Prostate gland (tissue), 2 donors: ENCODE data around the gene ZMAT5. TPM values are rescaled to one million over a fixed set of nuclear protein-coding genes. Genes with fewer than 3 reads are reported as not detected.

ENCODE experiments used
- DNase-seq: peaks from one replicate; pipeline ENCODE4 v3.0.0-alpha.2; 2019; ENCODE audit warnings: low spot score
- H3K27ac ChIP-seq, 2 donors: fragments of 200-600 bp; sonication (generic); 2 replicates each; pipeline ENCODE4 v1.5.1; 2017 to 2019
- H3K27me3 ChIP-seq: fragments of 200-600 bp; sonication (generic); replicated peaks from 2 replicates; pipeline ENCODE4 v1.5.1; 2019; ENCODE audit not compliant: insufficient read depth
- H3K36me3 ChIP-seq, 2 donors: fragments of 200-600 bp; sonication (generic); 1 replicate in 1 of 2; 2 replicates in 1 of 2; pipeline versions ENCODE4 v1.5.1 to v1.8.1; 2017 to 2019
- H3K4me1 ChIP-seq: fragments of 200-600 bp; sonication (generic); replicated peaks from 2 replicates; pipeline ENCODE4 v1.5.1; 2019
- H3K4me3 ChIP-seq, 2 donors: fragments of 200-600 bp; sonication (generic); 2 replicates each; pipeline ENCODE4 v1.5.1; 2017 to 2019
- H3K9me3 ChIP-seq: fragments of 200-600 bp; sonication (generic); 2 replicates; pipeline ENCODE4 v1.5.1; 2017
- POLR2A ChIP-seq: fragments of 450-650 bp; IDR thresholded peaks from one replicate; pipeline ENCODE4 v1.6.1; 2016; ENCODE audit warnings: antibody characterized with exemption, mild to moderate bottlenecking
- POLR2AphosphoS5 ChIP-seq: sonication (generic); formaldehyde crosslinking; IDR thresholded peaks from one replicate; pipeline ENCODE4 v1.6.1; 2017; ENCODE audit warnings: antibody characterized with exemption
- WGBS: methylation state at CpG from one replicate; pipeline ENCODE4 v1.1.5; 2018; 5-methylcytosine and 5-hydroxymethylcytosine counted together
- intact Hi-C: fragments of 100-400 bp; cut with DNase I; formaldehyde crosslinking; loops from one replicate; pipeline ENCODE4 v1.14.2; 2022
- total RNA-seq, 2 donors: library from RNA; depleted of rRNA; stranded (reverse); fragments of >200 nt; gene quantifications; one replicate each; pipeline ENCODE4 v1.1.0, GENCODE V29; 2016
- TF ChIP-seq, protein P1 (sequence below), 4 experiments: fragments of 200-600 bp in 2 of 4; fragments of 450-650 bp in 2 of 4; sonication (generic) in 2 of 4; IDR thresholded peaks; 1 replicate in 3 of 4; 2 replicates in 1 of 4; pipeline ENCODE4 v1.5.1; 2016 to 2019; ENCODE audit warnings: antibody characterized with exemption in 4 of 4, mild to moderate bottlenecking in 2 of 4, moderate library complexity in 2 of 4

The ZMAT5 gene
- total RNA-seq, 2 donors from 2014 or later, result 32.9 to 33.5 TPM

- DNase-seq, result no peak
- TF ChIP-seq POLR2A, result no peak
- TF ChIP-seq, protein P1, sequence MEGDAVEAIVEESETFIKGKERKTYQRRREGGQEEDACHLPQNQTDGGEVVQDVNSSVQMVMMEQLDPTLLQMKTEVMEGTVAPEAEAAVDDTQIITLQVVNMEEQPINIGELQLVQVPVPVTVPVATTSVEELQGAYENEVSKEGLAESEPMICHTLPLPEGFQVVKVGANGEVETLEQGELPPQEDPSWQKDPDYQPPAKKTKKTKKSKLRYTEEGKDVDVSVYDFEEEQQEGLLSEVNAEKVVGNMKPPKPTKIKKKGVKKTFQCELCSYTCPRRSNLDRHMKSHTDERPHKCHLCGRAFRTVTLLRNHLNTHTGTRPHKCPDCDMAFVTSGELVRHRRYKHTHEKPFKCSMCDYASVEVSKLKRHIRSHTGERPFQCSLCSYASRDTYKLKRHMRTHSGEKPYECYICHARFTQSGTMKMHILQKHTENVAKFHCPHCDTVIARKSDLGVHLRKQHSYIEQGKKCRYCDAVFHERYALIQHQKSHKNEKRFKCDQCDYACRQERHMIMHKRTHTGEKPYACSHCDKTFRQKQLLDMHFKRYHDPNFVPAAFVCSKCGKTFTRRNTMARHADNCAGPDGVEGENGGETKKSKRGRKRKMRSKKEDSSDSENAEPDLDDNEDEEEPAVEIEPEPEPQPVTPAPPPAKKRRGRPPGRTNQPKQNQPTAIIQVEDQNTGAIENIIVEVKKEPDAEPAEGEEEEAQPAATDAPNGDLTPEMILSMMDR (IDR thresholded peaks at IDR 0.05), result no peak
- no peak for TF ChIP-seq POLR2AphosphoS5
- 55% methylated on average over 9 of the region's 9 CpGs for WGBS
- H3K4me1 ChIP-seq, result peaks cover 3% of the 10 kb centered on the region
- no peaks in the 10 kb centered on the region for H3K36me3 ChIP-seq
- H3K4me3 ChIP-seq, result no peak overlapping the region
- H3K9me3 ChIP-seq, result no peaks in the 10 kb centered on the region
- intact Hi-C loops, result loop anchor here (10.0 kb wide), 1 partner anchor 311 kb away; no protein-coding TSS in a partner anchor
- H3K27me3 ChIP-seq, result no peaks in the 10 kb centered on the region
- no peak overlapping the region for H3K27ac ChIP-seq
Measured at GRCh38 chr22:29693671-29694070, 73.1 kb downstream of the ZMAT5 start.

DNA sequence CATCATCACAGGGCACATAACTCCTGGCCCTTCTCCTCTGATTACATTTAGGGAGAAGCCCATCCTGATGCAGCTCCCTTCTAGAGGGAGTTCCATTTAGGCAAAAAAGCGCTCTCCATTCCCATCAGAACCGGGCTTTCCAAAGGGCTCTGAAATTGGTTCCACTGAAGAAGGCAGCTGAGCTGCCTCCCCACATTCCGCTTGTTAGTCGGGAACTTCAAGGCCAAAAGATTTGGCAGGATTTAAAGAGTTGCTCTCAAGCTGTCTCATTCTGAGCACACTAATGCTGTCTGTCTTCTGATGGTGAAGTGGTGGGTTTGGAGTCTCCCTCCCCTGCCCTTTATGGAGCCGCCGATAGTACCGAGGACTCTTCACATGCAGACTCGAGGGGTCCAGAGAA is 73.6 kb downstream of the ZMAT5 start:
- no peak overlapping the region for H3K27ac ChIP-seq
- no peaks in the 10 kb centered on the region for H3K27me3 ChIP-seq
- no peak for DNase-seq
- no peaks in the 10 kb centered on the region for H3K9me3 ChIP-seq
- H3K4me1 ChIP-seq, result peaks cover 3% of the 10 kb centered on the region
- intact Hi-C loops, result loop anchor here (10.0 kb wide), 1 partner anchor 312 kb away; no protein-coding TSS in a partner anchor
- no peaks in the 10 kb centered on the region for H3K36me3 ChIP-seq
- H3K4me3 ChIP-seq, result no peak overlapping the region
- no peak for TF ChIP-seq POLR2AphosphoS5
- no peak for TF ChIP-seq POLR2A
- TF ChIP-seq, protein P1 (IDR thresholded peaks at IDR 0.05), result no peak
- WGBS, result 69% methylated on average over 8 of the region's 8 CpGs

DNA sequence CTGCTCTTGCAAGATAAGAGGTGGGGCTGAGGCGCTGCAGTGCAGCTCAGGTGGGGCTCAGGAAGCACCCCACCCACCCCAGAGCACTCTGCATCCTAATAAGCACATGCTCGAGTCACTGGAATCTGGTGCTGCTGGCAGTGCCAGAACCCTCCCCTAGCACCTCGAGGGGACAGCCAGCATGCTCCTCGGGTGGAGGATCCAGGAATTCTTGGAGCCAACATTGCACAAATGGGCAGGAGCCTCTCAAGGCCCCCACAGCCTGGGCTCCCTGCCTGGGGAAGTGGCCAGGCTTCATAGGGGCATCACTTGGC is 74.5 kb downstream of the ZMAT5 start:
- TF ChIP-seq POLR2AphosphoS5 (no peak), POLR2A (no peak)
- TF ChIP-seq, protein P1 (IDR thresholded peaks at IDR 0.05), result no peak
- no peak overlapping the region for H3K27ac ChIP-seq
- no peak overlapping the region for H3K4me3 ChIP-seq
- no peaks in the 10 kb centered on the region for H3K27me3 ChIP-seq
- DNase-seq, result no peak
- intact Hi-C loops, result loop anchor here (10.0 kb wide), 1 partner anchor 313 kb away; no protein-coding TSS in a partner anchor
- no peaks in the 10 kb centered on the region for H3K36me3 ChIP-seq
- no peaks in the 10 kb centered on the region for H3K9me3 ChIP-seq
- 35% methylated on average over 4 of the region's 4 CpGs for WGBS
- peaks cover 3% of the 10 kb centered on the region for H3K4me1 ChIP-seq

- Histone ChIP-seq H3K9me3 (no peaks in the 10 kb centered on the region), H3K4me1 (peaks cover 3% of the 10 kb centered on the region), H3K27ac (no peak overlapping the region), H3K27me3 (no peaks in the 10 kb centered on the region), H3K4me3 (no peak overlapping the region), H3K36me3 (no peaks in the 10 kb centered on the region)
- TF ChIP-seq POLR2A (no peak), POLR2AphosphoS5 (no peak)
- TF ChIP-seq, protein P1 (IDR thresholded peaks at IDR 0.05), result no peak
- intact Hi-C loops, result loop anchor here (10.0 kb wide), 1 partner anchor 313 kb away; no protein-coding TSS in a partner anchor
- DNase-seq, result no peak
- 78% methylated on average over 13 of the region's 13 CpGs for WGBS
Measured at GRCh38 chr22:29691636-29692326, 75.0 kb downstream of the ZMAT5 start.

DNA sequence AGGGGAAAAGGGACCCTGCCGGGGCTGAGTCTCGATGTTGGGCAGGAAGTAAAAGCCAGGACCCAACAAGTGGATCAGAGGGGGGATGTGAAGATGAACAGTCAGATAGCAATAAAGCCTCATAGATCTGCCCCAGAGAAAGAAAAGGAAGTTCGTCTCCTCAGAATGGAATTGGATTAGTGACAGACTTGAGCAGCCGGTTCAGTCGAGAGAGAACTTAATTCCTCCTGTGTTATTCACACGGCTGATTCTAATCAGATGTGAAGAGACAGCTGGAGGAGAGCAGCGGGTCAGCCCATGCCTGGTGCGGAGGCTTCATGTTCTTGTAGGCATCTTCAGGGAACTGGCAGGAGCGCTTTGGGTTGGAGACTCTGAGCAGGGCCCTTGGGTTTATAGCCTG is 76.3 kb downstream of the ZMAT5 start:
- no peaks in the 10 kb centered on the region for H3K36me3 ChIP-seq
- no peak for DNase-seq
- H3K4me3 ChIP-seq, result no peak overlapping the region
- intact Hi-C loops, result loop anchor here (10.0 kb wide), 1 partner anchor 314 kb away; no protein-coding TSS in a partner anchor
- no peaks in the 10 kb centered on the region for H3K27me3 ChIP-seq
- TF ChIP-seq POLR2A (no peak), POLR2AphosphoS5 (peak; percentile 13)
- whole genome bisulfite sequencing, result 22% methylated on average over 9 of the region's 9 CpGs
- no peak overlapping the region for H3K27ac ChIP-seq
- H3K4me1 ChIP-seq, result peaks cover 3% of the 10 kb centered on the region
- no peaks in the 10 kb centered on the region for H3K9me3 ChIP-seq
